SIG-M5 treated with dmso at 0.1 percent for 504 hours (cell line): ENCODE data around the gene KNSTRN.

Experiments used
- DNase-seq: peaks from one replicate; lab custom pipeline; 2025; ENCODE audit not compliant: unreplicated experiment; lab: John Stamatoyannopoulos, UW

The KNSTRN gene

GRCh38 chr15:40365016-40365415 is 17.5 kb upstream of the KNSTRN start:
- DNase-seq: no peak

GRCh38 chr15:40365624-40366456 is 16.7 kb upstream of the KNSTRN start:
- no peak for DNase-seq

GRCh38 chr15:40366457-40367370 is 15.8 kb upstream of the KNSTRN start:
- DNase-seq: no peak

GRCh38 chr15:40367371-40367685 is 15.2 kb upstream of the KNSTRN start:
- no peak for DNase-seq

GRCh38 chr15:40367686-40368611 is 14.6 kb upstream of the KNSTRN start:
- DNase-seq: peak; percentile 83

- no peak for DNase-seq
These were observed 13.6 kb upstream of the KNSTRN start for GRCh38 chr15:40368719-40369473.

GRCh38 chr15:40369474-40369869 is 13.0 kb upstream of the KNSTRN start:
- no peak for DNase-seq

GRCh38 chr15:40369971-40370370 is 12.6 kb upstream of the KNSTRN start:
- no peak for DNase-seq

- peak; percentile 7 for DNase-seq
These were observed 9.5 kb upstream of the KNSTRN start for GRCh38 chr15:40372981-40373380.

GRCh38 chr15:40377606-40378005 is 4.9 kb upstream of the KNSTRN start:
- no peak for DNase-seq

GRCh38 chr15:40379374-40379773 is 3.1 kb upstream of the KNSTRN start:
- DNase-seq: no peak

- peak; percentile 25 for DNase-seq
These were observed 2.7 kb upstream of the KNSTRN start for GRCh38 chr15:40379853-40380252.

- DNase-seq: no peak
These were observed 1.9 kb upstream of the KNSTRN start for GRCh38 chr15:40380636-40381035.

- no peak for DNase-seq
These were observed 547 bp upstream of the KNSTRN start for GRCh38 chr15:40381818-40382529.

GRCh38 chr15:40386480-40386879 is 4.0 kb downstream of the KNSTRN start:
- no peak for DNase-seq

GRCh38 chr15:40388941-40389823 is 6.7 kb downstream of the KNSTRN start:
- peak; percentile 92 for DNase-seq

- DNase-seq: no peak
These were observed 7.5 kb downstream of the KNSTRN start for GRCh38 chr15:40389824-40390595.
